PC-9 (cell line): ENCODE data around the gene PHYKPL.

ENCODE experiments used
- EZH2 ChIP-seq: fragments of 200-600 bp; sonication (generic); IDR thresholded peaks from 2 replicates; pipeline ENCODE4 v1.8.0; 2017; ENCODE audit warnings: antibody characterized with exemption, low read depth
- TF ChIP-seq, protein P1 (sequence below): fragments of 200-600 bp; sonication (generic); conservative IDR thresholded peaks from 2 replicates; pipeline ENCODE4 v1.6.1; 2017; ENCODE audit warnings: mixed run types, antibody characterized with exemption, mild to moderate bottlenecking, moderate library complexity

DNA sequence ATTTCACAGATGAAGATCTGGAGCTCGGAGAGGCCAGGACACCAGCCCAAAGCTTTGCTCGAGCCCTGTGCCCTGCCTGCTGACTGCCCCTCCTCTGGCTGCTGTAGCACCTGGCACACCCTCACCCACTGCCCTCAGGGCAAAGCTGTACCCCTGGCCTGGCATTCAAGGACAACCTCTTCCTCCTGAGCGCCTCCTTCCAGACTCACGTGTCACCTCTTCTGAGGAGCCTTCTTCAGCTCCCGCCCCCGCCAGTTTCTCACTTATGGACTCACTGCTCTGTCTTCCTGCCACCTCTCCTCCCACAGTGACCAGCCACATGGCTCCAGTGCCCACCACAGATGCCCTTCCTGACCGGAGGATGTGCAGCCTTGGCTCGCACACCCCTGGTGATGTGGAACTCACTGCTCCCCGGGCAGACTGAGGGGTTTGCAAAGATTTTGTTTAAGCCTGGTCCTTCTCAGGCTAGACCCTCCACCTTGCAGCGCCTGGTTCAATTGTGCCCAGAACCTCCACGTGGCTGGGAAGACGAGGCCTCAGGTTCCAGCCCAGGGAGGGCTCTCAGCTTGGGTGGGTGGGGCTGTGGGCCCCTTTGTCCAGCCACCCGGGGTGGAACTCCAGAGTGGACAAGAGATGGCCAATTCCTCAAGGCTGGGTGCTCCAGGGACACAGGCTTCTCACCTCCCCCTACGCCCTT is 46.6 kb upstream of the PHYKPL start:
- TF ChIP-seq, protein P1, sequence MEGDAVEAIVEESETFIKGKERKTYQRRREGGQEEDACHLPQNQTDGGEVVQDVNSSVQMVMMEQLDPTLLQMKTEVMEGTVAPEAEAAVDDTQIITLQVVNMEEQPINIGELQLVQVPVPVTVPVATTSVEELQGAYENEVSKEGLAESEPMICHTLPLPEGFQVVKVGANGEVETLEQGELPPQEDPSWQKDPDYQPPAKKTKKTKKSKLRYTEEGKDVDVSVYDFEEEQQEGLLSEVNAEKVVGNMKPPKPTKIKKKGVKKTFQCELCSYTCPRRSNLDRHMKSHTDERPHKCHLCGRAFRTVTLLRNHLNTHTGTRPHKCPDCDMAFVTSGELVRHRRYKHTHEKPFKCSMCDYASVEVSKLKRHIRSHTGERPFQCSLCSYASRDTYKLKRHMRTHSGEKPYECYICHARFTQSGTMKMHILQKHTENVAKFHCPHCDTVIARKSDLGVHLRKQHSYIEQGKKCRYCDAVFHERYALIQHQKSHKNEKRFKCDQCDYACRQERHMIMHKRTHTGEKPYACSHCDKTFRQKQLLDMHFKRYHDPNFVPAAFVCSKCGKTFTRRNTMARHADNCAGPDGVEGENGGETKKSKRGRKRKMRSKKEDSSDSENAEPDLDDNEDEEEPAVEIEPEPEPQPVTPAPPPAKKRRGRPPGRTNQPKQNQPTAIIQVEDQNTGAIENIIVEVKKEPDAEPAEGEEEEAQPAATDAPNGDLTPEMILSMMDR, result no peak
- TF ChIP-seq EZH2, result no peak
